Measurements from ENCODE around the gene SLC9A5.

Gene SLC9A5

DNA sequence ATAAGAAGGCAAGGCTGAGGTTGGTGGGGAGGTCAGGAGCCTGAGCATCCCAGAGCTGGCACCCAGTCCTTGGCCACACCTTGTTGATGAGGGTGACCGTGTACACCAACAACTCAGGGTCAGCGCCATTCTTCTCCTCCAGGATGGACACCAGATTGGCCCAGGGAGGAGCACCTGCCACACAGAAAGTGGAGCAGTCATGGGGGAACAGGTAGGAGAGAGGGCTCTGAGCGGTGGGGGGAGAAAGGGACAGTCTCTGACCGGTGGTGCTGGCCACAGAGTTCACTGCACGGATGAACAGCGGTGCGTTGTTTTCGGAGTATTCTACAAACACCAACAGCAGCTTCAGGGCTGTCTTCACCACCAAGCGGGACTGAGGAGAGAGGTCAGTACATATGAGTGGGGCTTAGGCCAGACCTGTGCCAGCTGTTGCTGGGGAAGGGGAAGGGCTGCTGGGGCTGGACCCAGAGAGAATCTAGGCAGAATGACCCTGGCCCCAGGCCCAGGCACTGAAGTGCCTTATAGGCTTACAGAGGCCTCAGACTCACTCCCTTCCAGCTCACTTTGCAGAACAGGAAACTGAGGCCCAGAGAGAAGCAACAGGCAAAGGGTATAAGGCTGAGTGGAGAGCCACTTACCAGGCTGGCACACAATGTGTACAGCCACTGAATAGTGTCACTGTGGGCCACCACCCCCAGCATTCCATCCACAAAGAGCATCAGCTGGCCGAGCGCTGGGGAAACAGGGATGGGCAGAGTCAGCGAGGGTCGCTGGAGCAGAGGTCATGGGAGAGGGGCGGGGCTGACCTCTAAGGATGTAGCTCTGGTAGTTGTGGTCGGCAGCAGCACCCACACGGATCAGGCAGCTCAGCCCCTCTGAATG is 11.1 kb upstream of the SLC9A5 start:
- in situ Hi-C loops (cut with HindIII; ENCODE audit: low sequenced_read_pairs) = loop anchor here (5.0 kb wide), 3 partner anchors 40 to 70 kb away; partner anchors contain the start of gene ELMO3

DNA sequence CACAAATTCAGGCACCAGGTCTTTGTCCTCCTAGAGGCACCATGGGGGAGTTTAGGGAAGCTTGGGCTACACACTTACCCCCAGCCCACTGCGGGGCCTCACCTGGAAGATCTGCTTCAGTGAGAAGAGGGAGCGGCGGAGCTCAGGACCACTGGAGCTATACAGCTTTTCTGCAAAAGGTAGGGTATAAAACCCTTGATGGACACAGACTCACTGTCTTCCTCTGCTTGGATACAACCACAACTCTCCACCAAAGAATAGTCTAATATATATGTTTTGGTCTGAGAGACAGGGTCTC is 10.6 kb upstream of the SLC9A5 start:
- in situ Hi-C loops (cut with HindIII; ENCODE audit: low sequenced_read_pairs) = loop anchor here (5.0 kb wide), 3 partner anchors 41 to 71 kb away; partner anchors contain the start of gene ELMO3

DNA sequence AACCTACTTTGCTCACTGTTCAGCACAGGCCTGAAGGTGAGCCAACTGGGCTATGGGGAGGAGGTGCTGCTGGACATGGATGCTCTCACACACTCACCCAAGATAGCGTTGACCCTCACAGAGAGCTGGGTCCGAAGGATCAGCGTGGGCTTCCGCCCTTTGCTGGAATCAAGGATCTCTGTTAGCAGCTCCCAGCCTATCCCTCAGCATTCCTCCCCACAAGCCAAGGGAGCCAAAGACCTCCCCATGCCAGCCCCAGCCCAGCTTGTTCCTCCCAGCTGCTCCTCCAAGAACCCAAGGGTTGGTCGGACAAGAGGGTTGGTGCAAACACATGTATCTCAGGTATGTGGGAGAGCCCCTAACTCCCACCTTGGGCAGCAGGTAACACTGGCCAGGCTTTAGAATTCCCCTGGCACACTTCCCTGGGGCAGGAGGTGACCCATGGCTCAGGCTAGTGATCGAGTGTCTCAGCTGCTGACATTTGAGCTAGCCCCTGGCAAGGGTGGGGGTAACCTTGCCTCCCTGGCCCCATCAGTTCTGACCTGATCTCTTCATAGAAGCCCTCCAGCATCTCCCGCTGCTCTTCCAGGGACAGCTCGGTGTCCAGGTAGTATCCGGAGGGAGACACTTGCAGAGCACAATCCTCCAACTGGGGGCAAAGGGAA is 9.8 kb upstream of the SLC9A5 start:
- in situ Hi-C loops (cut with HindIII; ENCODE audit: low sequenced_read_pairs) = loop anchor here (5.0 kb wide), 3 partner anchors 42 to 72 kb away; partner anchors contain the start of gene ELMO3

DNA sequence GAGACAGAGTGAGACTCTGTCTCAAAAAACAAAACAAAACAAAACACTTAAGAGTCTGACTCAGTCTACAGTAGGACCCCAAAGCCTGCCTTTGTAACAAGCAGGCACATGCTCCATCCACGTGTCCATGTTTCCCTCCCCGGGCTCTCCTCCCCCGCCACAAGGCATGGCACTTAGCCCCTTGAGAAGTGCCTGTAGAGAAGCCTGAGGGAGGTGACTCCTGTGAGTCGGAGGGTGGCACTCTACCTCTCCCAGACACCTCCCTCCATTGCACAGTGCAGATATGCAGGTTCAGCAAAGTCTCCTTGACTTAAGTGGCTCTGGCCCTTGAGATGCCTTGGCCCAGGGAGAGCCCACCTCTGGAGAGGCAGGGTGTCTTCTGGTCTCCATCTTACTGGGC is 8.3 kb upstream of the SLC9A5 start:
- in situ Hi-C loops (cut with HindIII; ENCODE audit: low sequenced_read_pairs) = no loop called here

DNA sequence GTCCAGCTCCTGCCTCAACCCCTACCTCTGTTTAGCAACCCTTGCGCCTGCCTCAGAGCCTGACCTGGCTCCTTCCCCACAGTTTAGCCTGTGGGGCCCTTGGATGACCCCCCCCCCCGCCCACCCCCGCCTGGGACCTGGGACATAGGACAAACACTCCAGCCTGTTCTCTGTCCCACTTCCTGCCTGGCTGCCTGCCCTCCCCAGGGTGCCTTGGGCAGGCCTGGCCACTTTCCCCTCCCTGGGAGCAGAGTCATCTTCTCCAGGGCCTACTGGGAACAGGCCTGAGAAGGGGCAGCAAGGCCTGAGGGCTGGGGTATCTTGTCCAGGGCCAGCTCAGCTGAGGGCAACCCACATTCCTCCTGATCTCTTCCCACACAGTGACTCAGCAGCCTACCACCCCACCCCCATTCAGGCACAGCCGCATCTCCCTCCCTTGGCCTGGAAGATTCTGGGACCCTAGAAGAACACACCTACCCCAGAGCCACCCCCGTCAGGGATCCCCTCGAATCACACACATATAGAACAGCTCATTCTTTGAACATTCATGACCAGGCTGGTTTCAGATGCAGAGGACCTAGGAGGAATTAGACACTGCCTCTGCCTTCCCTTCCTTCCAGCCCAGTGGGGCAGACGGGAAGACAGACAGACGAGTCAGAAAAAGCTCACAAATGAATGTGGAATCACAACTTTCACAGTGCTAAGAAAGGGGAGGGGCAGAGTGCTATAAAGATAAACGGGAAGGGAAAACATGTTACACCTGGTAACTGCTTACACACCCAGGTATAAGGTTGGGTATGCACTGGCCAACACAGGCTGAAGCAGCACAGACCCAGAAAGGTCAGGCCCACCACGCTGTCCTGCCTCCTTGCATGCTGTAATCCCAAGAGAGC is 7.5 kb upstream of the SLC9A5 start:
- in situ Hi-C loops (cut with HindIII; ENCODE audit: low sequenced_read_pairs) = no loop called here

DNA sequence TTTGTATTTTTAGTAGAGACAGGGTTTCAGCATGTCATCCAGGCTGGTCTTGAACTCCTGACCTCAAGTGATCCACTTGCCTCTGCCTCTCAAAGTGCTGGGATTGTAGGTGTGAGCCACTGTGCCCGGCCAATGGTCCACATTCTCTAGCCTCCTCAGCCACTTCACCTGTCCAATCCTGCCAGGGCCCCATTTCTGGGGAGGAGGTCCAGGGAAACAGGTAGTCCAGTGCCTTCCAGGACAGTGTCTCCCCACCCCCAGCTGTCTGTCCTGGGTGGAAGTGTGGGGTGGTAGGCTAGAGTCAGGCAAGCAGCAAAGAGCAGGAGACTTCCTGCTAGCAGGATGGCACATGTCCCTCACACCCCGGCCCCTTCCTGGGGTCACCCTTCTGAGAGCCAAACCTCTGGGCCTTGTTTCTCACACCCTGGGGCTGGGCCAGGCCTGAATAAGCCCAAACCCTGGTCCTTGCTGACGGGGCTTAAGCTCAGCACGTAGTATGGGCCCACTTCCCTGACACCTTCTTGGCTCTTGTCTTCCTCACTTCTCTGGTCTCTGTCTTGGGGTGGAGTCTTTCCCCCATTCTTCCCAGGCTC is 6.5 kb upstream of the SLC9A5 start:
- in situ Hi-C loops (cut with HindIII; ENCODE audit: low sequenced_read_pairs) = no loop called here

DNA sequence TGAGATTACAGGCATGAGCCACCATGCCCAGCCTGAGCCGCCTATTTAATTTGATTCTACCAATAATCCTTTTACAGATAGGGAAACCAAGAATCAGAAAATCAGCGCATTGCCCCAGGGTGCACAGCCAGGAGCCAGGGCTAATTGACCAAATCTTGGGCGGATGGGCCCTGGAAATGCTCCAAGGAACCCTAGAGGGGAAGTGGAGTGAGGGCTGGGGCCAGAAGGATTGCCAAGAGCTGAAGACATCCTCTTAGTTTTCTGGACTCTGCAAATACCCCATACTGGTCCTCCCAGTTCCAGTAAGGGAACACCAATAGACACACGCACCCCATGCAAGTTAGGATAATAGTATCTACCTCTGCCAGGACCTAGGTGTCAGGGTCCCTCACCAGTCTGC is 5.3 kb upstream of the SLC9A5 start:
- in situ Hi-C loops (cut with HindIII; ENCODE audit: low sequenced_read_pairs) = no loop called here

DNA sequence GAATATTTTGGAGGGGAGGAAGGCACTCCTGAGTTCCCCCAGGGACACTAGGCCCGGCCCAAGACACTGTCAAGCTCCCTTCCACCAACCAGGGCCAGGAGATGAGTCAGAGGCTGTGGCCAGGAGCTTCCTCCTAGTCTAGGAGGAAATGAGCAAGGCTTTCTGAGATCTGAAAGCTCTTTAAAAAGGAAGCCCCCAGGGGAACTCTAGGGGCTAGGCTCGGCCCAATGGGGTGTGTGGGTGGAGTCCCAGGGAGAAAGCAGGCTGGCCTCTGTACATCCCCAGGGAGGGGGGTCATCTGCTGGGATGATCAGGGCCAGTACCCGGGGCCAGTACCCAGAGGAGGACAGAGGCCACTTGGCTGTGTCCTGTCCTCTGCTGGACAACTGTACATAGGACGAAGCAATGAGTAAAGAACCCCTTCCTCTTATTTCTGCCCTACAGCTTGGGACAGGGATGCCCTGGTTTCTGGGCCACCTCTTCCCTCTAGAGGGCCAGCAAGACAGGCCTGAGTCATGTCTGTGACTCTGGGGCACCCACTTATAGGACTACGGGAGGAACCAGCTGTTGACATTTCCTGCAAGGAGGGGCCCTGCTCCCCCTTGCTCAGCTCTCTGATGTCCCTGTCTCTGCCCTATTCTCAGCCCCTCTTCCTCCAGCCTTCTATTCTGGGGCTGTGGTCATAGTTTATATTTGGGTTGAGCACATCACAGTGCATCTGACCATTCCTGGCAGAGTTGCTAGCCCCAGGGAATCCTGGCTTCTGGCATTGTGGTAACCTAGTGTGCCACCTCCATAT is 4.2 kb upstream of the SLC9A5 start:
- in situ Hi-C loops (cut with HindIII; ENCODE audit: low sequenced_read_pairs) = no loop called here

DNA sequence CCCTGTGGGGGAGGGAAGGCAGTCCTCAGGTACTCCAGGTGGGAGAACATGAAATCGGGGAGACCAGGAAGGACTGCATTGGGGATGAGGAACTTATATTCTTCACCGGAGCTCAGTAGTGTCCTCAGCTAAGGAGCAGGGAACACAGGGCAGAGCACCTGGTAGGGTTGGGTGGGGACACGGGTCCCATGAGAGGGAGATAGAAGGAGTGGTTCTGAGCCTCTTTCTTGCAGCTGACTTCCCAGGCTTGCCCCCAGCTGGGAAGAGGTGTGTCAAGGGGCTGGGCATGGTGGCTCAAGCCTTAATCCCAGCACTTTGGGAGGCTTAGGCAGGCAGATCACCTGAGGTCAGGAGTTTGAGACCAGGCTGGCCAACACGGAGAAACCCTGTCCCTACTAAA is 3.6 kb upstream of the SLC9A5 start:
- in situ Hi-C loops (cut with HindIII; ENCODE audit: low sequenced_read_pairs) = no loop called here

DNA sequence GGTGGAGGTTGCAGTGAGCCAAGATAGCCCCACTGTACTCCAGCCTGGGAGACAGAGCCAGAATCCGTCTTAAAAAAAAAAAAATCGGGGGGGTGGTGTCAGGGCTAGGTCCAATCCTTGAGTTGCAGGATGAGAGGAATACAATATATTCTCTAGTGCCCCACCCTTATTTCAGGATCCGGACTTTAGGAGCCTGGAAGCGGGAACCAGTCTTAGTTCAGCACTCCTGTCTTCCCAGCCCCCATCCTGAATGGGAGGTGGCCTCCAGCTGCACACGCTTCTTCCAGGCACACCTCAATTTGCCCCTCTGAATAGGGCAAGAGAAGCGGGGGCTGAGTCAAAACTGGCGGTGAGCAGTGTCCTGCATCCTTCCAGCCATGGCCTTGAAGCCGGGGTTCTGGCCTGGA is 3.1 kb upstream of the SLC9A5 start:
- in situ Hi-C loops (cut with HindIII; ENCODE audit: low sequenced_read_pairs) = no loop called here

DNA sequence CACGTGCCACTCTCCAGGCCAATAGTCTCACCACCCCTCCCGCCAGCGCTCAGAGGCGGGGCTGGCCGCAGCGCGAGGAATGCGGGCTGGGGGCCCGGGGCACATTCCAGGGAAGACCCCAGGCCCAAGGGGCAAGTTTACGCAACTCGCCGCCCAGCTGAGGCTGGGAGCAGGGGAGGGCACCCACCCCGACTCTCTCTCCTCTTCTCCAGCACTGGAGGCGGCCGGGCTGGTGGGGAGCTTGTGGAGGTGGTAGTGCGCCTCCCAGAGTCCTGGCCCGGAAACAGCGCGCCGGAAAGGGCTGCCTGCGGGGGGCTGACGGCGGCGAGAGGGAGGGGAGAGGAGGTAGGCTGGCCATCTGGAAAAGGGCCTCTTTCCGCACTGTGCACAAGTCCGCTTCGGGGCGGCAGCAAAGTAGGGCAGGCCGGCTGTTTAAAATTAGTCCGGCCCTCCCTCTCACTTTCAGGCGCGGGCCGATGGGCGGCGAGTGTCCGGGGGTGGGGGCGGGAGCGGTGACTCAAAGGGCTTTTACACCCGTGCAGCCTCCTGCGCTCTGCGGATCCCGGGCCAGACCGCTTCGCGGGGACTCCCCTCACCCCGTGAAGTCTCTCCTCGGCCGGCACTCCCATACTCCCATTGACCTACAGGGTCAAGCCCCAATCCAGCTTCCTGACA is 2.6 kb upstream of the SLC9A5 start:
- in situ Hi-C loops (cut with HindIII; ENCODE audit: low sequenced_read_pairs) = no loop called here

DNA sequence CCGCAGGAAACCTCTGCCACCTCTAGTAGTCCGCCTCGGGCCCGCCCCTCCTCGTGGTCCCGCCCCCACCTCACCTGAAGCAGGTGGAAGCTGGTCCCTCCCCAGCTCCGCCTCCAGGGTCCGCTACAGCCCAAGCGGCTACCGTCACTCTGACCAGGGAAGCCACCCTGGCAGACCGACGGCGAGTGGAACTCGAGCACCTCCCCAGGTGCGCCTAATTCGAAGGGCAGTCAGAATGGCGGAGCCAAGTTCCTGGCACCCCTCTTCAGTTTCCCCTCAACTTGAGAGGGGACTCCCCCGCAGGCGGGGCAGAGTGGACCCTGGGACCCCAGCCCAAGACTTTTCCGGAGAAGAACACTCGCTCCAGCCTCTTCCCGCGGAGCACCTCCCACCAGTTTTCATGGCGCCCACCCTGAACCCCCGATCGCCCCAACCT is 2.0 kb upstream of the SLC9A5 start:
- in situ Hi-C loops (cut with HindIII; ENCODE audit: low sequenced_read_pairs) = no loop called here

DNA sequence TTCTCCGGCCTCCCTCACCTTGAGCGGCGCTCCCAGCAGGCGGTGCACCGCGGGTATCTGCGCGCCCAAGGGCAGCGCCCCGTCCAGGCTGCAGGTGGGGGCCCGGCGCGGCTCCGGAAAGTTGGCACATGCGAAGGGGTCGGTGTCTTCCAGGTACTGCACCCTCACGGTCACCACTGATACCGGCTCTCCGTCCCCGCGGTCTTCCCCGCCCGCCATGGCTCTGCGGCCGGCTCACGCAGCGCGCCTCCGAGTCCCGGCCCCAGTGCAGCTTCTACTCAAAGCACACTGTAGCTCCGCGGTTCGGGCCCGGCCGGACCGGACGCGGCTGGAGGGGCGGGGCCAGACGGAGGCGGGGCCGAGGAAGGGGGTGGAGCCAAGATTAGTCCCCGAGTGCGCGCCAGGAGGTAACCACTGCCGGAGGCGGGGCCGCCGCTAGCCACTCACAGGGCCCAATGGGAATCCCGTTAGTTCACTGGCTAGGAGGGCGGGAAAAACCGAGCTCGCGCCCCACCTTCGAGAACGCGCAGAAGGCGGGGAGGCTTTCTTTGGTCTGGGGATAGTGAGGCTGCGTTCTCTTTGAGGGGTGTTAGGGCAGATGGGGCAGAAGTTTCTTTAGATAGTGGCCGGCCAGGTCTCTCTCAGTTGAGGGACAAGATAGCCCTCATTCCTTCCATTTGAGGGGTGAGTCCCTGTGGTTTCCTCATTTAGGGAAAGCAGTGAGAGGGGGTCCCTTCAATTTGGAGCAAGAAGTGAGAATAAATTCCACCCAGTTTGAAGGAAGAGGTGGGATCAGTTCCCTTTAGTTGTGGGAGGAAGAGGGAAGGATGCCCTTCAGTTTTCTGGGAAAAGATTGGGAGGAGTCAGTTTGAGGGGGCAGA is 1.3 kb upstream of the SLC9A5 start, which contains the start of gene FHOD1:
TSS of gene FHOD1 (minus strand) at position 290 of the 881 bp plus-strand sequence. CDS start at position 219, 71 bp downstream.
- in situ Hi-C loops (cut with HindIII; ENCODE audit: low sequenced_read_pairs) = no loop called here

DNA sequence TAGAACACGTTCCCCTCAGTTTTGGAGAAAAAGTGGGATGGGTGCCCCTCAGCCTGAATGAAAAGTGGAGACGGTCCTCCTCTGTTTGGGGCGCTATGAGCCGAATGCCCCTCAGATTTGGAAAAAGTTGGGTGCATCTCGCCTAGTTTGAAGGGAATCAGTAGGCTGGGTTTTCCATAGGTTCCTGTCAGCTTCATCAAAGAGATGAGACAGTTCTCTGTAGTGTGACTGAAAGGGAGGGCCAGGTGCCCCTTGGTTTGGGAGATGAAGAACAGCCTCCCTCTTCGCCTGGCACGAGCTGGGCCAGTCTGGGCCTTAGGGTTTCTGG is 742 bp upstream of the SLC9A5 start:
- in situ Hi-C loops (cut with HindIII; ENCODE audit: low sequenced_read_pairs) = no loop called here

DNA sequence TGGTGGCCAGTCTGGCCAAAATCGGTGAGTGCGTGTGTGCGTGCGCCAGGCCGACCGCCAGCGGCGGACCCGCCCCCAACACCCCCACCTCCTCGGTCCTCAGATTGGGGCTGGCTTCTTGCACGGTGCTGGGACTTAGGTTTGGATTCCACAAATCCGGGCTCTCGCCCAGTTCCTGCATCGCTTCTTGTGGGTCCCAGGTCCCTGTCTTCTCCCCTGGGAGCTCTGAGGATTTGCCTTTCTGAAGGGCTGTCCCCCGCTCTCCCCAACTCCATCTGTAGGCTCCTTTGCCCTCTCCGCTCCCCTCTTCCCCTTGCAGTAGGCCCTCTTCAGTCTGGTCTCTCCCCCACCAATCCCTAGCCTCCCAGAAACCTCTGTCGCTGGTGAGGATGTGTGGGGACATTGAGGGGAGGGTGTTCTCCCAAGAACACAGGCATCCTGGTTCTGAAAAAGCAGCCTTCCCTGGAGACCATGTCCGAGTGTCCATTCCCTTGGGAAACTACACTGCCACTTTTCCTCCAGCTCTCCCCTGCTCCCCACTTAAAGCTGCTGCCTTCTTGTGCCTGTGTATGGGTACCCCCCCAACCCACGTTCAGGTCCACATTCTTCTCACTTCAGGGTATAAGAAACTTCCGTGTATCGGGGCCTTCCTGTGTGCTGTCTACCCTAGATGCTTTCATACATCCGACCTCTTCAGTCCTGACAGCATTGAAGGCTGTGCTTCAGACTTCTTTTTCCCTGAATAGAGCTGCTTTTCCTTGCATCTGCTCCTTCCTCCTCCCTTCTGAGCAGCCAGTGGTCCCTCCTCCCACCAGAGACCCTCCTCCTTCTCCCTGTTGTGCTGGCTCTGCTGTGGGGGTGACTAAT is 632 bp downstream of the SLC9A5 start:
- in situ Hi-C loops (cut with HindIII; ENCODE audit: low sequenced_read_pairs) = no loop called here

DNA sequence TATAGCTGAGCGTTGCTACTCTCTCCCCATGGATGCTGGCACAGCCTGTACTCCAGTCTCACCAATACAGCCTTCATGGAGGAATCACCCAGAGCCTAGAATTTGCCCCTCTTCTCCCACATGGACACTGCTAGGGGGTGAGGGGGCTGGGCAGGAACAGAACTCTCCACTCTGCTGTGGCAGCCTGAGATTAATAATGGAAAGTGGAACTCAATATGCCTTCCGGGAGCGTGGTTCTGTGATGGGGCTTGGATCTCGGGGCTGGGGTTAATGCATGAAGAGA is 1.2 kb downstream of the SLC9A5 start:
- in situ Hi-C loops (cut with HindIII; ENCODE audit: low sequenced_read_pairs) = no loop called here

DNA sequence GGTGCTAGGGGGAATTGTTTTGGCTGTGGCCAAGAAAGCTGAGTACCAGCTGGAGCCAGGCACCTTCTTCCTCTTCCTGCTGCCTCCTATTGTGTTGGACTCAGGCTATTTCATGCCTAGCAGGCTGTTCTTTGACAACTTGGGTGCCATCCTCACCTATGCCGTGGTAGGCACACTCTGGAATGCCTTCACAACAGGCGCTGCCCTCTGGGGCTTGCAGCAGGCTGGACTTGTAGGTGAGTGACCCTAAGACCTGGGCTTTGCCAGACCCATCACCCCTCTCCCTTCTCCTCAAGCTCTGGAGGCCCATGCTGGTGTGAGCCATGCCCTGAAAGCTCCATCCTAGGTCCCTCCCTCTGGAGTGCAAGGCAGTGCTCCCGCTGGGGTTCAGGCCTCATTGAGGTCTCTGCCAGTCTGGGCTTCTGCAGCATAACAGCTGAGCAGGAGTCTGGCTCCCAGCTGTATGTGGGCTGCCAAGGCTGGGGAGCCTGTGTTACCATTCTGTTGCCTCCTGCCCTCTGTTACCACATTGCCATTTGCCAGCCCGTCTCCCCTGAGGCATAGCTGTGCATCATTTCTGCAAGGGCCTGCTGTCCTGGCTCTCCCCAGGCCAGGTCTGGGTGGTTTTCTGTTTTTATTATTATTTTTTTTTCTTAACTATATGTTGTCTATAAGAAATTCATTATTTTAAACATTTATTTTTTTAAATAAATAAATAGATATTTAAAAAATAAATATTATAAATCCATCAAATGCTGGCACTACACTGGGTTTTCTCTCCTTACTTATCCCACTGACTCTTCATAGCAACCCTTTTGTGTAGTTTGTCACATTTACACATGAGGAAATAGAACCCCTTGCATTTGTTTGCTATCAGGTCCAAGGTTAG is 4.1 kb downstream of the SLC9A5 start:
- in situ Hi-C loops (cut with HindIII; ENCODE audit: low sequenced_read_pairs) = no loop called here
